DMS 273 (cell line): Measurements from ENCODE around the gene FER1L5.
A peak's percentile ranks its signal among the peaks of the same experiment; 100 is the strongest.

Experiments
- DNase-seq: peaks from one replicate; lab custom pipeline; 2025; ENCODE audit not compliant: unreplicated experiment; lab: John Stamatoyannopoulos, UW

FER1L5 gene

DNA sequence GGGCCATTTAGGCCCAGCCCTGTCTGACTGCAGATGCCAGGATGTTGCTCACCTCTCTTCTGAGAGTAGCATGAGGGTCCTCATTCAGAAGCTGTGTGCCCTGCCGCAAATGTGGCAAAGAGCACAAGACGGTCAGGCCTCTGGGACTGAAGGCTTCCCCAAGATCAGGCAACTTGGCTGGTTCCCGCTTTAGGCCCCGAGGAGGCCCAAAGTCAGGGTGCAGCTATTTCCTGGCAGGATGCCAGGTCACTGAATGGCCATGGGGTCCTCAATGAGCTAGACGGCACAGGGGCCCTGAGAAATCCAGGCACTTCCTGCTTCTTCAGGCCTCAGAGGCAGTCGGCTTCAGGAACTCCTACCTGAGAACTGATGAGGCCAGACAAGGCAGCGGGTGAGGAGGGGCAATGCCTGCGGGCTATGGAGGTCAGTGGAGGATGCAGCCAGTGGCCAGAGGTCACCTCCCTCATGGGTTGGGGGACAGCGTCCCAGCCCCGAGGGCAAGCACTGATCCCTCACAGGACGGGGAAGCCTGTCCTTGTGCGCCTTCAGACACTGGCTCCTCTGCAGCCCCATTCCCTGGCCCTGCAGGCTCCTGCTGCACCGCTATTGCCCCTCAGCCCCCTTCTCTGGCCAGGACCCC, 52.4 kb downstream of the FER1L5 start:
- no peak for DNase-seq

DNA sequence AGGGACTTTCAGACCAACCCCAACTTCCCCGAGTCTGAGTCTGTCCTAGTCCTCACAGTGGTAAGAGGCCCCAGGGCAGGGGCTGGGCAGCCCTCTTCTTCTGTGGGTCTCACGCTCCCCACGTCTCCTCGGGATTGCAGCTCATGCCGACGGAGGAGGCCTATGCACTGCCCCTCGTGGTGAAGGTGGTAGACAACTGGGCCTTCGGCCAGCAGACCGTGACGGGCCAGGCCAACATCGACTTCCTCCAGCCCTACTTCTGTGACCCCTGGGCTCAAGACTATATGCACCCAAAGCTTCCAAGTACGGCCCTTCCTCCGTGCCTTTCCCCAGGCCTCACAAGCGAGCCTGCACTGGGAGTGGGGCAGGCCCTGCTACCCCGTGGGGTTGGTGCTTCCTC, 53.0 kb downstream of the FER1L5 start:
- DNase-seq, result no peak

DNA sequence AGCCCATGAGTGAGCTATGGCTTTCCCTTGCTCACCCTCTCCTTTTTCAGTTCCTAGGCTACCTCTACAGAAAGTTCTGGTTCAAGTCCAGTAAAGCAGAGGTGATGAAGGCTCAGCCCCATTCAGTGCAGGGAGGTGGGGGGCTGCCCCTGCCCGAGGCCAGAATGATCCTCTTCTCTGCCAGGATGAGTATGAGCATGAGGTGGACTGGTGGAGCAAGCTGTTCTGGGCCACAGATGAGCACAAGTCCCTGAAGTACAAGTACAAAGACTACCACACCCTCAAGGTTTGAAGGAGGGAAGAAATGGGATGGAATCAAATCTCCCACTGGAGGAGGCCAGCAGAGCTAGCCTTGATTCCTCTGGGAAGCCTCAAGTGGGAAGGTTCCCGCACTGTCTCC, 54.9 kb downstream of the FER1L5 start:
- DNase-seq, result peak; percentile 28

DNA sequence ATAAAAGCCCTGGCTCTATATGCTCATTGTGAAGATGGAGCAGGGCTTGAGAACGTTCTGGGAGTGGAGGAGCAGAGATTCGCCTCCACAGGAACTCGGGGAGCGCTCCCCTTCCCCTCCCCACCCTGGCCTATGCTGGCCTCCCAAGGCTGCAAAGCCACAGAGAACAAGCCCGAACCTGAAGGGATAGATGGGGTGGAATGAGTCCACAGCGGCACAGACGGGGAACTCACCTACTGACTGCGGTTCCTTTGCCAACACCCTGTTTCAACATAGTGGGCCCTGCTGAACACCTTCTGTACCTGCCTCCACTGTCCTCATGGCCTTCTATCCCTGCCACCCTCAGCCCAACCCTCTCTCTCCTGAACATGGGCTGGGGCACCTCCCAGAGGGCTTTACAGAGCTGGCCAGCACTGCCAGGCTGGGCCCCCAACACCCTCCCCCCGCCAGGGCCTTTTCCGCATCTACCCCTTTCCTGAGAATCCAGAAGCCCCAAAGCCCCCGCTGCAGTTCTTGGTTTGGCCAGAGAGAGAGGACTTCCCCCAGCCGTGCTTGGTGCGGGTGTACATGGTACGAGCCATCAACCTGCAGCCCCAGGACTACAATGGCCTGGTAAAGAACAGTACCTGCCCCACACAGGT, 55.8 kb downstream of the FER1L5 start:
- no peak for DNase-seq

DNA sequence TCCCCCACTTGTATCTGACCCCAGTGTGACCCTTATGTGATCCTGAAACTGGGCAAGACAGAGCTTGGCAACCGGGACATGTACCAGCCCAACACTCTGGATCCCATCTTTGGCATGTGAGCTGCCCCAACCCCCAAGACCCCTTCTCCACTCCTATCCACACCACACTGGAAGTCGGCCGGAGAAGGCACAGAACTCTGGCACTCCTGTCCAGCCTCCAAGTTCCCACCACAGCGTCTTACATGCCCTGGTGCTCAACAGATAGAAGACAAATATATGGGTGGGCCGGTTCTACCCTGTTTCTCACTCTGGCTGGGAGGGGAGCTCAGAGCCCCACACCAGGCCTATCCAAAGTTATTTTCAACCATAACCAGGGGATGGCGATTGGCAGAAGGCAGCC, 56.5 kb downstream of the FER1L5 start:
- DNase-seq, result no peak

DNA sequence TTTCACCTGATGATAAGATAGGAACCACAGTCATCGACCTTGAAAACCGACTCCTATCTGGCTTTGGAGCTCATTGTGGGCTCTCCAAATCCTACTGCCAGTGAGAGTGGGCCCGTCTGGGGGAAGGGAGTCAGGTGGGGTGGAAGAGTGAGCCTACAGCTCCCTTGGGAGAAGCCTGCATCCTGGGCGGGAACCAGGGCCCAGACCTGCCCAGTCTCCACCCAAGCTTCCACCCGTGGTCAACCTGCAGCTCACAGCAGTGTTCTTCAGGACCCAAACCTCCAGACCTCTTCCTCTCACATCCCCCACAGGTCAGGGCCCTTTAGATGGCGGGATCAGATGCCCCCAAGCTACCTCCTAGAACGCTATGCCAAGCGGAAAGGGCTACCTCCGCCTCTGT, 57.1 kb downstream of the FER1L5 start:
- no peak for DNase-seq

DNA sequence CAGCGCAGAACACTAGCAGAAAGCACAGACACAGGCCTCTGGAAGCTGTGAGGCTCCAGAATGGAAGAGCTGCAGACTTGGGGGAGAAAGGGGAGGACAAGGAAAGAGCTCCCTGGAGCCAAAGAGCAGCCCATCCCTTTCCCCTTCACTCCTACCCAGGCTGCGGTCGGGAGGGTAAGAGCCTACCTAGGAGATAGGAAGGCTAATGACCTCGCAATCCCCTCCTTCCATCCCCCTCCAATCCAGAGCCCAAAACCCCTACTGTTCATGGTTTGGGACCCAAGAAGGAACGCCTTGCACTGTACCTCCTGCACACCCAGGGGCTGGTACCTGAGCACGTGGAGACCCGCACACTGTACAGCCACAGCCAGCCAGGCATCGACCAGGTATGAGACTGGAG, 57.5 kb downstream of the FER1L5 start:
- no peak for DNase-seq

DNA sequence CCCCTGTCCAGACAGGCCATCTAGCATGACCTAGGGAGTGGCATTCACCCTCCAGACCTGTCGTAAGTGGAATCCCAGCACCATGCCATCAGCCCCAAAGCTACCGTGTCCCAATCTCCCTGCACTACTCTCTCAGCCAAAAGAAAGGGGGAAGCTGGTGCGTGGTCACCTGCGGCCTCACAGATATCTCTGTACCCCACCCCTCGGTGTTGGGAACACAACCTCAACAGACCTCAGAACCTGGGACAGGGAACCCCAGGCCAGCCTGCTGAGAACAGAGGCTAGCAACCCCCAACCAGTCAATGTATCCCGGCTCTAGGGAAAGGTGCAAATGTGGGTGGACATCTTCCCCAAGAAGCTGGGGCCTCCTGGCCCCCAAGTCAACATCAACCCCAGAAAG, 59.1 kb downstream of the FER1L5 start:
- DNase-seq, result no peak

DNA sequence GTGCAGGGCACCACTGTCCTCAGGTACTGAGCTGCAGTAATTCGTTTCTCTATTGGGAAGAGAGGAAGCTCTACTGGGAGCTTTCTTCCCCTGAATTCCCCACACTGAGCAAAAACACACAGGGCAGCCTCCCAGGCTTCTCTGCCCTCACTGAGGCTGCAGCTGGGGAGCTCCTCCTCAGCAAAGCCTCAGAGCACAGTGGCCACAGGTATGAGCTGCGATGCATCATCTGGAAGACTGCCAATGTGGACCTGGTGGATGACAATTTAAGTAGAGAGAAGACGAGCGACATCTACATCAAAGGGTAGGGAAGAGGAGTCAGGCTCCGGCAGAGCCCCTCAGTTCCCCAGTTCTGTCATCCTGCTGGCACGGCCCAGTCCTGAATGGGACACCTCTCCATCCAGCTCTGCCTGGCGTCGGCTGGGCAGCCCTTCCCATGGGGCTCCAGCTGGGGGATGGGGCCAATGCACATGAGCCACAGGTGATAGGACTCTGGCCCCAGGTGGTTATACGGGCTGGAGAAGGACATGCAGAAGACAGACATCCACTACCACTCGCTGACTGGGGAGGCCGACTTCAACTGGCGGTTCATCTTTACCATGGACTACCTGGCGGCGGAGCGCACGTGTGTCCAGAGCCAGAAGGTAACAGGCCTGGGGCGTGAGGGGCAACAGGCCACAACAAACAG, 59.7 kb downstream of the FER1L5 start:
- DNase-seq, result no peak

DNA sequence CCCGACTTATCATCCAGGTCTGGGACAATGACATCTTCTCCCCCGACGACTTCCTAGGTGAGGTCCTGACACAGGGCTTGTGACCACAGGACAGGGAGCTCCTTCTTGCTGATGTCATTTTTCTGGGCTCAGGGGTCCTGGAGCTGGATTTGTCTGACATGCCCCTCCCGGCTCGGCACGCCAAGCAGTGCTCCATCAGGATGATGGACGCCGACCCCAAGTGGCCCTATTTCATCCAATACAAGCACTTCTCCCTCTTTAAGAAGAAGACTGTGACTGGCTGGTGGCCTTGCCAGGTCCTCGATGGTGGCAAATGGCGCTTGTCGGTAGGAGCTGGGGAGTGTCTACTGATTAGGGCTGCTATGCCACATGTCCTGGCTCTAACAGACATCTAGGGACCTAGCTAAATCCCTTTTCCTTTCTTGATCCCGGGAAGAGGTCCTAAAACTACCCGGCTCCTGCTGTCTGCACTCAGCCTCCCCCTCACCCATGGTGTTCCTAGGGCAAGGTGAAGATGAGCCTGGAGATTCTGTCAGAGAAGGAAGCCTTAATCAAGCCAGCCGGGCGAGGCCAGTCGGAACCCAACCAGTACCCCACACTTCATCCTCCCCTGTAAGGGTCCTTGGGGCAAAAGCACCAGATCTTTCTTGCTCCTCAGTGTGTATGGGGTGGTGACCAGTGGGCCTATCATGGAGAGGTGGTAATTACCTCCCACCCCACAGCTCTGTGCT, 60.6 kb downstream of the FER1L5 start:
- no peak for DNase-seq

DNA sequence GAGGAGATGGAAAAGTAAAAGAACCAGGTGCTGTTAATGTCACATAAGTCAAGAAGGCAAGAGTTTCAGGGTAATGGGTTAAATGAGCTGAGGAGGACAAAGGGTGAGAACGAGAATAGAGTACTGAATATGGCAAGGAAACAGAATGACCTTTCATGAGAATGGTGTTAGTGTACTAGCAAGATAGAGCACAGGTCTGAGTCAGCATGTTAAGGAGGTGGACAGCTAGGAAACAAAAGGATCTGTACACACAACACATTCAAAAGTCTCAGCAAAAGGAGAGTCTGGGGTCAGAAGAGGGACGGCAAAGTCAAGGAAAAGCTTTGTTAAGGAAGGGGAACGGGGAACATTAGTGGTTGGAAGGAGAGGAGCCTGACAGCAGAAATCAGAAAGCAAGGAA, 68.4 kb downstream of the FER1L5 start:
- DNase-seq, result no peak

DNA sequence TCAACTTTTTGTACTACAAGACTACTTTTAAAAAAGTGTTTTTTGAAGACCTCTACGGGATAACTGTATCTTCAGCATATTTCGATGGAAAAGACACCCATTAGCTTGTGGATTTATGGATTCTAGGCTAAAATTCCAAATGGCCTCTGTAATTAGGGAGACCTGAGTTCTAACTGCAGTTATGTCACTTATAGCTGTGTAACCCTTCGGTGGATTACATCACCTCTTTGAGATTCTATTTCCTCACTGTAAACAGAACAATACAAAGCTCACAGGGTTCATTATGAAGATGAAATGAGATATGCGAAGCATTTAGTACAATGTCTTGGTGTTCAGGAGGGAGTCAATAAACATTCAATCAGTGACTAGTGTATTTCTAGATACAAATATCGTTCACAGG, 73.1 kb downstream of the FER1L5 start:
- DNase-seq, result no peak

DNA sequence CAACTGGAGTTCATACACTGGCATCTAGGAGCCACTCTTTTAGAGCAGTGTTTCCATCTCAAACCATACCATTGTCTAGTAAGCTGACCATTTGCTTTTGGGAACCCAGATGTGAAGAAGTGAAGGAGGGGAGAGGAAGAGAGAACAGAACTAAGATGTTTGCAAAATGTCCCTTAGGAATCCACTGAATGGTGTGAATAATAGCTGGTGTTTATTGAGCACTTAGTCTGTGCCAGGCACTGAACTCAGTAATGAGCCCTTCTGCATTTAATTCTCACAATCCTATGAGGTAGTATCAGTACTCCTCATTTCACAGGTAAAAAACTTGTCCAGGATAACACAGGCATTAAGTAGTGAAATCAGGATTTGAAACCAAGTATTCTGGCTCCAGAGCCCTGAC, 73.8 kb downstream of the FER1L5 start:
- no peak for DNase-seq

DNA sequence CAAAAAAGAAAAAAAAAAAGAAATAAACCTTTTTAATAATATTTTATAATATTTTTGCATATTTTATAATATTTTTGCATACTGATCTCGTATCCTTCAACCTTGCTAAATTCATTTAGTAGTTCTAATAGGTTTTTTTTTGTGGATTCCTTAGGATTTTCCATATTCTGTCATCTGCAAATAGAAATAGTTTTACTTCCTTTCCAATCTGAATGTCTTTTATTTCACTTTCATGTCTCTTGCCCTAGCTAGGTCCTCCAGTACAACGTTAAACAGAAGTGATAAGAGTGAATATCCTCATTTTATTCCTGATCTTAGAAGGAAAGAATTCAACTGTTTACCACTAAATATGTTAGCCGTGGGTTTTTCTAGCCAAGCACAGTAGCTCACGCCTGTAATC, 83.6 kb downstream of the FER1L5 start:
- no peak for DNase-seq

DNA sequence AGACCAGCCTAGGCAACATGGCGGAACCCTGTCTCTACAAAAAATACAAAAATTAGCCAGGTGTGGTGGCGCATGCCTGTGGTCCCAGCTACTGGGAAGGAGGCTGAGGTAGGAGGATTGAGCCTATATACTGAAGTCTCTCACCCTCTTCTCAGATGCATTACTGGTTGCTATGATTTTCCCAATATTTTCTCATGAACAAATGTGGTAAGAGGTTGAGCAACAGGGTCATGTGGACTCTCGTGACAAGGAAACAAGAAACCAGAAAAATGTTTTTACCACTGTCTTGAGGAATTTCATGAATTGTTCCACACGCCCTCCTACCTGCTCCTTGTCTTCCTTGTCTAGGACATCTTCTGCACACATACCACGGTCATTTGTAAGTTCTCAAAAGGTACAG, 84.9 kb downstream of the FER1L5 start:
- DNase-seq, result no peak

DNA sequence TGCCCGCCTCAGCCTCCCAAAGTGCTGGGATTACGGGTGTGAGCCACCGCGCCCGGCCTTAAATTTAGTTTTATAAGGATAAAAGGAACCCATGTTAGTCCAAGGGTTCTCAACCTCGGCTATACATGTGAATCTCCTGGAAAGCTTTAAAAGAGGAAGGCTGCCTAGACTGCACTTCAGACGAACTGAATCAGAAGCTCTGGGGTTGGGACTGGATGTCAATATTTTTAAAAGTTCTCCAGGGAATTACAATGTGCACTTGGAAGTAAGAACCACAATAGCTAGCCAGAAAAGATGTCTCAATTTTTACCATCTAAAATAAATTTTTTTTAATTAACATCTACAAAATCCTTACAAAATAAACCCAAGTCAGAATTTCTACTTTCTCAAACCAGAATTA, 87.2 kb downstream of the FER1L5 start:
- no peak for DNase-seq

DNA sequence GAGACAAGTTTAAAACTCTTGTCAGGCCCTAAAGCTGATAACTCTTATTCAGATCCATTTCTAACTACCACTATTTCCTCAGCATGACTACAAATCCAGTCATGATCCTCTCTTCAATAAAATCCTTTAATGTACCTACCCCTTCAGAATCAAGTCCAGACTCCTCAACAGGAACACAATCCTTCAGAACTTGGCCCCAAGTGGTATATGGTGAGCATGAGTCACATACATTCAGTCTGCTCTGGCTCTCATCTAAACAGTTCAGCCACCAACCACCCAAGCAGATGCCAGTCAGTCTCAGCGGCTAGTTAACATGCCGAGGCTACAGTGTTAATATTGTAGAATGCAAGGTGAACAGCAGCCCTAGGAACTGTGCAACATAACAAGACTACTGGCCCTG, 87.6 kb downstream of the FER1L5 start:
- DNase-seq, result no peak

DNA sequence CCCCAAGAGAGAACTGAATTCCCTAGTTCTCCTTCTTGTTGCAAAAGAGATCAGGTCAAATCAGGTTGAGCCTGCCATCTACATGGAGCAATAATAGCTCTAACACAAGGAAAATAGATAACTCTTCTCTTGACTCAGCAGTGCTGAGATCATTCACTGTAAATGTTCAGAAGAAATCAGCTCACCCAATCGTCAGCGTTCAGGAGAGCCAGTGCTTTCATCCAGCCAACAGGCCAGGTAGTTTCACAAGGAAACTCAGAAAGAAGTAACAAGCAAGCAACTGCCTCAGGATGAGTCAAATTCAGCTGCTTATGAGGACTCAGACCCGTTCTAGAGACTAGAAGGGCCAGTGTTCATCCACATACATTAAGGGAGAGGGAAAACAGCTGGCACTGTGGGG, 91.4 kb downstream of the FER1L5 start:
- DNase-seq, result no peak

DNA sequence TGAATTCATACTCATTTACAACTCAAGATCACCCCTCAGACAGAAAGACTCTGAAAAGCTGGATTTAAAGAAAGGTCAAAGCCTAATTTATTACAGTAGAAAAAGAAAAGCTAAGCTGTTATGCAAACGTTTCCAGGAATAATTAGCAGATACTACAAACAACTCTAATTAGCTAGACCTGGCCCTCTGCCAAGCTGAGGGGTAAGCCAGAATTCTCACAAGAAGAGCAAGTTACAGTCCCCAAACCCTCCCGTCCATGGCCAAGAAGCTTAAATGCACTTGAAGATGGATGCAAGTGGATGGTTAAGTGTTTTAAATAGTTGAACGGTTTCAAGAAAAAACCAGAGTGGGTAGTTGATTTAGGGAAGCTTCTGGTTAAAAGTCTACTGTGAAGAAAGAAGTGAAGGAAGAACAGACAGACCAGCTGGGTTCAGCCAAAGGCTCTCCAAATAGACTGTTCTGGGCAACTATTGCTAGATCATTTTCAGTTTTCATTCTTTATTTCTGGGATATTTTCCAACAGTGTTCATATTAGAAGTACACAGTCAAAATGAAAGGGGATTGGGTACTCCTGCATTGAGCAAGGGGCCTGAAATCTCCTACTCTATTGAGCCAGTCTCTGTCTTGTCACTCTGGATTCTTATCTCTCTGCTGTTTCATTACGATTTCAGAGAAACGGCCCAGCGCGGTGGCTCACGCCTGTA, 92.5 kb downstream of the FER1L5 start:
- peak; percentile 27 for DNase-seq

DNA sequence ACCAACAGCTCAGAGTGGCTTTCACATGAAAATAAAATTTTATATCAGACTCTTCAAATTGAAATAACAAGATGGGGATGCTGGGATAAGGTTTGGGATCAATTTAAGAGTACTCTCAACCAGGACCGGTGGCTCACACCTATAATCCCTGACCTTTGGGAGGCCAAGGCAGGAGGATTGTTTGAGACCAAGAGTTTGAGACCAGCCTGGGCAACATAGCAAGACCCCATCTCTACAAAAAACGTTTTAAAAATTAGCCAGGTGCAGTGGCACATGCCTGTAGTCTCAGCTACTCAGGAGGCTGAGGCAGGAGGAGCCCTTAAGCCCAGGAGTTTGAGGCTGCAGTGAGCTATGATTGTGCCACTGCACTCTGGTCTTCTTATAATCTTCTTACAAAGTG, 94.7 kb downstream of the FER1L5 start:
- no peak for DNase-seq

DNA sequence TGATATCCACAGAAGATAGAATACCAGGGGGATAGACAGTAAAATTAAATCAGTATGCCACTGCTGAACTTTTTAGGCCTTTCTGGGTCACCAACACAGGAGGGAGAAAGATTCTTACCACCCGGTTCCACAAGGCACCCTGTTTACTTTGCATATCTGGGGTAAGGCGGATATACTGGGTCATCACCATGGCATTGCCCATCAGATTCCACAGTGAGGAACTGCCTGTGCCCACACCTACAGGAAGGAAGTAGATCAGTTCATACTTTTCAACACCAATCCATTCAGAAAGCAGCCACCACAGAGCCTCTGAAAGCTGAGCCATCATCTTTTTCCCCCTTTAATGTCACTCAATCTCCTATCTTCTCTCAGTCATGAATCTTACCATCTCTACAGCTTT, 95.3 kb downstream of the FER1L5 start:
- DNase-seq, result no peak
